Central memory CD4-positive, alpha-beta T cell (primary cell): ENCODE measurements around the gene CTAG1B.
"Not testable (repeated sequence)": the region's sequence is repeated elsewhere in the genome, so short reads cannot be mapped to it uniquely, and the experiment has no call there.

Experiments
- DNase-seq: peaks from one replicate; pipeline ENCODE4 v3.0.0; 2022

CTAG1B gene

DNA sequence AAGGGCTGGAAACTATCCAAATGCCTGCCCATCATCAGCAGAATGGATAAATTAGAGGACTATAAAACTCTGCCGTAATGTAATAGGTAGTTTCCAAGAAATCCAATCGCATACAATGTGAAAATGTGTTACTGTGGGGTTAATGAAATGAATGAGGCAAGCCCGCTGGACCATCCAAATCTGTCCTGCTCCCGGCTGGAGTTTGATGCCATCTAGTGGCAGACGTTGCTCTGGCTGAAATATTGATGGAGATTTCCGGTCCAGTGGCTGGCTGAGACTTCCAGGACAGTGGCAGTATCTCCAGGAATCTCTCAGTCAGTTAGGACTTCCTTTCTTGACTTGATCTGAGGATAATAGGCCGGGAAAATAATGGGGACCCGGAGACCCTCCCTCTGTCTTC, 36.1 kb downstream of the CTAG1B start:
- not testable (repeated sequence) for DNase-seq

DNA sequence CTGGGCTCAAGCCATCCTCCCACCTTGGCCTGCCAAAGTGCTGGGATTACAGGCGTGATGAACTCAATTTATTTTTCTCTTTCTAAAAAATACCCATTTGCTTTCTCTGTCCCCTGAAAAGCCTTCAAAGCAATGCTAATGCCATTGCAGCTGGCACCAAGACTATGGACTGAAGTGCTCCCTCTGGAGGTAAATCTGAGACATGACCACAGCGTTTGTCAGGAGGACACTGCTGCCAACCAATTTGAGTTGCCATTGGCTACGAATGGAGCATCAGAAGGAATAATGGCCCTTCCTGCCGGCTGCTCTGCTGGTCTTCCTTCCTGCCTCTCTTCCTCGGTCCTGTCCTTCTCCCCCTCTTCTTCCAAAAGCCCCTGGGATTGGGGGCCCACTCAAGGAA, 44.0 kb downstream of the CTAG1B start:
- not testable (repeated sequence) for DNase-seq

- DNase-seq, result not testable (repeated sequence)
These were observed 46.0 kb downstream of the CTAG1B start for GRCh38 chrX:154573061-154573460.

GRCh38 chrX:154570361-154570760, 48.7 kb downstream of the CTAG1B start:
- not testable (repeated sequence) for DNase-seq
